GM19240 (cell line): ENCODE results near the gene JCAD.
"Not testable (repeated sequence)": the region's sequence is repeated elsewhere in the genome, so short reads cannot be mapped to it uniquely, and the experiment has no call there.

Experiments used
- DNase-seq: peaks from one replicate; pipeline ENCODE4 v3.0.0; 2011; ENCODE audit warnings: low spot score; ENCODE audit not compliant: insufficient read length

JCAD gene

GRCh38 chr10:30059209-30060107 lies at the start of gene JCAD:
Gene JCAD (minus strand): TSS chr10:30059586. CDS start chr10:30047812, 11,774 bp downstream.
- DNase-seq = peak; percentile 20

- DNase-seq = no peak
Measured at GRCh38 chr10:30106987-30107386, 47.6 kb upstream of the JCAD start.

GRCh38 chr10:30103595-30104320 lies 44.4 kb upstream of the JCAD start:
- DNase-seq = no peak

GRCh38 chr10:30099706-30100105 lies 40.3 kb upstream of the JCAD start:
- DNase-seq = not testable (repeated sequence)

GRCh38 chr10:30099101-30099500 lies 39.7 kb upstream of the JCAD start:
- no peak for DNase-seq

- DNase-seq = no peak
Measured at GRCh38 chr10:30098629-30099028, 39.2 kb upstream of the JCAD start.

GRCh38 chr10:30096564-30096963 lies 37.2 kb upstream of the JCAD start:
- DNase-seq = no peak

GRCh38 chr10:30095631-30096422 lies 36.4 kb upstream of the JCAD start:
- DNase-seq = no peak

- DNase-seq = no peak
Measured at GRCh38 chr10:30094601-30095000, 35.2 kb upstream of the JCAD start.

- no peak for DNase-seq
Measured at GRCh38 chr10:30093303-30093950, 34.0 kb upstream of the JCAD start.

GRCh38 chr10:30092151-30092790 lies 32.9 kb upstream of the JCAD start:
- DNase-seq = no peak

GRCh38 chr10:30091136-30091535 lies 31.8 kb upstream of the JCAD start:
- DNase-seq = no peak

GRCh38 chr10:30088178-30088577 lies 28.8 kb upstream of the JCAD start:
- no peak for DNase-seq

GRCh38 chr10:30083934-30084333 lies 24.5 kb upstream of the JCAD start:
- no peak for DNase-seq

- no peak for DNase-seq
Measured at GRCh38 chr10:30081182-30081581, 21.8 kb upstream of the JCAD start.

GRCh38 chr10:30080161-30080560 lies 20.8 kb upstream of the JCAD start:
- no peak for DNase-seq

- DNase-seq = no peak
Measured at GRCh38 chr10:30079408-30079807, 20.0 kb upstream of the JCAD start.

GRCh38 chr10:30075481-30075880 lies 16.1 kb upstream of the JCAD start:
- DNase-seq = no peak

- DNase-seq = no peak
Measured at GRCh38 chr10:30074933-30075332, 15.5 kb upstream of the JCAD start.

GRCh38 chr10:30074090-30074489 lies 14.7 kb upstream of the JCAD start:
- no peak for DNase-seq

- no peak for DNase-seq
Measured at GRCh38 chr10:30073767-30074060, 14.3 kb upstream of the JCAD start.
